C4-2B (cell line): Measurements from ENCODE around the gene POLR1A.

ENCODE experiments used
- ZFX ChIP-seq: fragments of 450-650 bp; IDR thresholded peaks from 2 replicates; pipeline ENCODE4 v1.6.1; 2017
- TF ChIP-seq, protein P1 (sequence below): fragments of 450-650 bp; conservative IDR thresholded peaks from 2 replicates; pipeline ENCODE4 v1.5.1; 2017; ENCODE audit warnings: mild to moderate bottlenecking

DNA sequence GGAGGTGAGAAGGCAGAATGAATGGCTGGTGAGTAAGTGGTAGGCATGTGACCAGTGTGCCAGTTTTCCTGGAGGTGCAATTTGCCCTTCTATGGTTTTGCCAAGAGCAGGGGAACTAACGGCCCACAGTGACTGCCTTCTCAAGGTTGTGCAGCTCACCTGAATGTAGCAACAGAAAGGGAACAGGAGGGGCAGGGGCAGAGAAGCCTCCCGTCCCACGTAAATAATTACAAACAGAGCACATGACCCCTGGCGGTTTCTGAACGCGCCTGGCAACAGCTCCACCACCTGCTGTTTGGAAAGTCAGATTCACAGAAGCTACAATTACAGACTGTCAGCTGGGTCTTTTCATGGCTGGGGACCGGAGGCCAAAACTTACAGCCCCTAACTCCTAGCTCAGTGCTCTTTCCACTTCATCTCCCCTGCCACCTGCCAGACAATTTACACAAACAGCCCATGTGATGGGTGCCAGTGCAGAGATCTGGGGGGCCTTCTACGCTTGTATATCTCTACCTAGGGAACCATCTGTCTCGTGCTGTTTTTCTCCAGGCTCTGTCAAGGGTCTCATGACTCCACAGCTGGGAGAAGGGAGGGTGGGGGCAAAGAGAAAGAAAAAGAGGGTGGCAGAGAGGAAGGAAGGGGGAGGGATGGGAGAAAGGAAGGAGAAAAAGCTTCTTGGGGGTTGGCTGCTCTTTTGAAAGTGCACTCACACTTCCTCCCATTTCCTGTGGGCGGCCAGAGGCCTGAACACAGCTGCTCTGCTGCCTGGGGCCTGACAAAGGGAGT, 69.6 kb downstream of the POLR1A start:
- TF ChIP-seq, protein P1, sequence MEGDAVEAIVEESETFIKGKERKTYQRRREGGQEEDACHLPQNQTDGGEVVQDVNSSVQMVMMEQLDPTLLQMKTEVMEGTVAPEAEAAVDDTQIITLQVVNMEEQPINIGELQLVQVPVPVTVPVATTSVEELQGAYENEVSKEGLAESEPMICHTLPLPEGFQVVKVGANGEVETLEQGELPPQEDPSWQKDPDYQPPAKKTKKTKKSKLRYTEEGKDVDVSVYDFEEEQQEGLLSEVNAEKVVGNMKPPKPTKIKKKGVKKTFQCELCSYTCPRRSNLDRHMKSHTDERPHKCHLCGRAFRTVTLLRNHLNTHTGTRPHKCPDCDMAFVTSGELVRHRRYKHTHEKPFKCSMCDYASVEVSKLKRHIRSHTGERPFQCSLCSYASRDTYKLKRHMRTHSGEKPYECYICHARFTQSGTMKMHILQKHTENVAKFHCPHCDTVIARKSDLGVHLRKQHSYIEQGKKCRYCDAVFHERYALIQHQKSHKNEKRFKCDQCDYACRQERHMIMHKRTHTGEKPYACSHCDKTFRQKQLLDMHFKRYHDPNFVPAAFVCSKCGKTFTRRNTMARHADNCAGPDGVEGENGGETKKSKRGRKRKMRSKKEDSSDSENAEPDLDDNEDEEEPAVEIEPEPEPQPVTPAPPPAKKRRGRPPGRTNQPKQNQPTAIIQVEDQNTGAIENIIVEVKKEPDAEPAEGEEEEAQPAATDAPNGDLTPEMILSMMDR, result no peak
- no peak for TF ChIP-seq ZFX
